HepG2 (cell line): ENCODE results near the gene SLC2A11. TPM values are rescaled to one million over a fixed set of nuclear protein-coding genes. Genes with fewer than 3 reads are reported as not detected.

ENCODE experiments used
- ATAC-seq: fragments of 200-7000 bp; cut with Tn5 transposase; 3 replicates; pipeline ENCODE4 v1.9.1; 2020; ENCODE audit warnings: mild to moderate bottlenecking, moderate library complexity
- BruUV-seq: library from RNA; stranded (reverse); fragments of 400-500 nt; replicated peaks from 2 replicates; lab custom pipeline; 2021; lab: Mats Ljungman, UMichigan
- CTCF ChIA-PET: fragments of 300-600 bp; formaldehyde crosslinking; extraction: SDS; loops from one replicate; lab custom pipeline; 2021; ENCODE audit warnings: low total read pairs, inconsistent platforms, low intra/inter-chr PET ratio; lab: Yijun Ruan, JAX
- POLR2A ChIA-PET: fragments of 350-600 bp; sonication (Branson Sonifier 250); formaldehyde crosslinking; loops from one replicate; lab custom pipeline; 2020; ENCODE audit warnings: antibody characterized with exemption, inconsistent platforms; lab: Yijun Ruan, JAX
- DNase-seq: peaks from one replicate; pipeline ENCODE4 v3.0.0-alpha.2; 2015; ENCODE audit warnings: low spot score
- FAIRE-seq: peaks from 3 replicates; lab custom pipeline; 2011; peaks lifted over from hg19 to GRCh38; lab: Jason Lieb, UNC
- H2AFZ ChIP-seq: one replicate; pipeline ENCODE4 v1.6.1; 2011; ENCODE audit warnings: low read length, inconsistent platforms
- H3K27ac ChIP-seq: fragments of 300-600 bp; 3 replicates; pipeline ENCODE4 v1.8.0; 2011; ENCODE audit warnings: mixed run types, mild to moderate bottlenecking, mixed read lengths, low read length, inconsistent platforms; ENCODE audit not compliant: insufficient read depth; ENCODE audit errors: extremely low read length
- H3K27me3 ChIP-seq, 2 experiments: fragments of 200-600 bp in 1 of 2; 2 replicates in 1 of 2; 3 replicates in 1 of 2; pipeline versions ENCODE4 v1.6.0 to v1.8.0; 2011; ENCODE audit warnings: low read length in 2 of 2, mild to moderate bottlenecking in 2 of 2, moderate library complexity in 2 of 2, inconsistent platforms in 1 of 2; ENCODE audit not compliant: insufficient read depth in 2 of 2, control insufficient read depth in 1 of 2
- H3K36me3 ChIP-seq, 2 experiments: fragments of 200-600 bp in 1 of 2; replicated peaks in 1 of 2; 2 replicates in 1 of 2; 3 replicates in 1 of 2; pipeline versions ENCODE4 v1.5.1 to v1.8.0; 2011; ENCODE audit warnings: low read length in 2 of 2, inconsistent platforms in 1 of 2; ENCODE audit not compliant: insufficient read depth in 2 of 2, control insufficient read depth in 1 of 2
- H3K4me1 ChIP-seq: 2 replicates; pipeline ENCODE4 v1.5.1; 2012; ENCODE audit warnings: low read length, inconsistent platforms; ENCODE audit not compliant: insufficient read depth
- H3K4me2 ChIP-seq: 2 replicates; pipeline ENCODE4 v1.6.0; 2011; ENCODE audit warnings: low read depth, low read length, inconsistent platforms
- H3K4me3 ChIP-seq, 3 experiments: fragments of 200-600 bp in 1 of 3; sonication (generic), shearing (Covaris generic) in 1 of 3; replicated peaks in 1 of 3; 2 replicates each; pipeline ENCODE4 v1.5.1; 2011 to 2016; ENCODE audit warnings: low read length in 3 of 3, inconsistent platforms in 2 of 3, low read depth in 2 of 3, mild to moderate bottlenecking in 2 of 3, control low read depth in 1 of 3, mixed read lengths in 1 of 3; ENCODE audit not compliant: insufficient read depth in 1 of 3
- H3K79me2 ChIP-seq: one replicate; pipeline ENCODE4 v1.6.1; 2011; ENCODE audit warnings: low read length, inconsistent platforms; ENCODE audit not compliant: insufficient read depth
- H3K9ac ChIP-seq: 2 replicates; pipeline ENCODE4 v1.6.0; 2011; ENCODE audit warnings: mild to moderate bottlenecking, low read depth, low read length, inconsistent platforms; ENCODE audit not compliant: insufficient read depth
- H3K9me3 ChIP-seq: 2 replicates; pipeline ENCODE4 v1.5.1; 2012; ENCODE audit warnings: mild to moderate bottlenecking, low read length
- H4K20me1 ChIP-seq: 2 replicates; pipeline ENCODE4 v1.6.0; 2011; ENCODE audit warnings: inconsistent platforms, mild to moderate bottlenecking, low read length, moderate library complexity; ENCODE audit not compliant: insufficient read depth
- BORCS8-MEF2B ChIP-seq: sonication (generic); formaldehyde crosslinking; IDR thresholded peaks from 2 replicates; pipeline ENCODE4 v1.8.0; 2022; ENCODE audit warnings: mild to moderate bottlenecking, missing genetic modification reagents
- ETV6 ChIP-seq: sonication (generic); formaldehyde crosslinking; conservative IDR thresholded peaks from 2 replicates; pipeline ENCODE4 v1.4.0; 2020; ENCODE audit warnings: missing genetic modification reagents
- IKZF4 ChIP-seq: sonication (generic); formaldehyde crosslinking; IDR thresholded peaks from 2 replicates; pipeline ENCODE4 v1.5.1; 2020; ENCODE audit warnings: borderline replicate concordance, mild to moderate bottlenecking, low read depth, missing genetic modification reagents; ENCODE audit errors: not compliant biosample characterization
- KDM5A ChIP-seq: fragments of 200-600 bp; sonication (generic); IDR thresholded peaks from 2 replicates; pipeline ENCODE4 v1.7.0; 2018; ENCODE audit warnings: antibody characterized with exemption, mild to moderate bottlenecking, low read length, borderline replicate concordance
- MIXL1 ChIP-seq: IDR thresholded peaks from 2 replicates; pipeline ENCODE4 v1.6.1; 2016
- NCOA1 ChIP-seq: sonication (generic); formaldehyde crosslinking; IDR thresholded peaks from 2 replicates; pipeline ENCODE4 v1.9.0; 2021; ENCODE audit warnings: missing genetic modification reagents
- NFKBIZ ChIP-seq: IDR thresholded peaks from 2 replicates; pipeline ENCODE4 v1.6.1; 2018; ENCODE audit warnings: missing genetic modification reagents, missing compliant biosample characterization
- NR2F2 ChIP-seq: IDR thresholded peaks from 2 replicates; pipeline ENCODE4 v1.6.1; 2012; ENCODE audit warnings: low read depth, inconsistent platforms, borderline replicate concordance
- RAD21 ChIP-seq: fragments of 450-650 bp; formaldehyde crosslinking; IDR thresholded peaks from 2 replicates; pipeline ENCODE4 v1.5.0; 2020; ENCODE audit warnings: mild to moderate bottlenecking
- ZNF841 ChIP-seq: sonication (generic); formaldehyde crosslinking; IDR thresholded peaks from 2 replicates; pipeline ENCODE4 v1.8.1; 2023; ENCODE audit warnings: missing genetic modification reagents, borderline replicate concordance
- ZSCAN21 ChIP-seq: sonication (generic); formaldehyde crosslinking; IDR thresholded peaks from 2 replicates; pipeline ENCODE4 v1.8.0; 2022; ENCODE audit warnings: mild to moderate bottlenecking, missing genetic modification reagents, moderate library complexity, borderline replicate concordance
- WGBS: methylation state at CpG from one replicate; pipeline ENCODE4 v1.1.6; 2017; ENCODE audit warnings: low lambda C conversion rate; 5-methylcytosine and 5-hydroxymethylcytosine counted together
- in situ Hi-C: cut with HindIII; loops from 2 replicates; pipeline ENCODE4 v1.10.0; 2017; ENCODE audit warnings: low pct_unique_long_range_greater_than_20kb; ENCODE audit not compliant: extremely low pct_ligation_motif_present
- intact Hi-C: fragments of 100-400 bp; cut with micrococcal nuclease; formaldehyde crosslinking; loops from one replicate; pipeline ENCODE4 v1.10.0; 2022; ENCODE audit not compliant: unreplicated experiment
- polyA plus RNA-seq, 8 experiments: library from polyadenylated mRNA; depleted of rRNA in 3 of 8; stranded (reverse) in 7 of 8; unstranded in 1 of 8; fragments of >200 nt; fragmentation: Illumina TruSeq in 4 of 8; extraction: Trizol in 4 of 8; gene quantifications; 2 replicates each; pipeline versions ENCODE4 v1.2.1 to v1.2.3, GENCODE V29; 2011 to 2016; ENCODE audit warnings: low read depth in 4 of 8, missing spikeins in 1 of 8, mixed read lengths in 1 of 8; ENCODE audit not compliant: insufficient read depth in 1 of 8
- total RNA-seq, 5 experiments: library from RNA; depleted of rRNA; stranded (reverse); fragments of >200 nt; fragmentation: Illumina TruSeq; extraction: Trizol; gene quantifications; 2 replicates each; pipeline ENCODE4 v1.2.3, GENCODE V29; 2016; ENCODE audit warnings: low read depth in 1 of 5
- TF ChIP-seq, protein P1 (sequence below): sonication (generic); formaldehyde crosslinking; IDR thresholded peaks from 2 replicates; pipeline ENCODE4 v1.4.0; 2020; ENCODE audit warnings: missing genetic modification reagents
- TF ChIP-seq, protein P2 (sequence below): sonication (generic); formaldehyde crosslinking; IDR thresholded peaks from 2 replicates; pipeline ENCODE4 v1.4.0; 2020; ENCODE audit warnings: missing genetic modification reagents

SLC2A11 gene
- total and polyA plus RNA-seq, 2 of the 13 experiments (the other 11 are each of a cell fraction or from before 2014, with no cell fraction given): 15.2 to 15.4 TPM

DNA sequence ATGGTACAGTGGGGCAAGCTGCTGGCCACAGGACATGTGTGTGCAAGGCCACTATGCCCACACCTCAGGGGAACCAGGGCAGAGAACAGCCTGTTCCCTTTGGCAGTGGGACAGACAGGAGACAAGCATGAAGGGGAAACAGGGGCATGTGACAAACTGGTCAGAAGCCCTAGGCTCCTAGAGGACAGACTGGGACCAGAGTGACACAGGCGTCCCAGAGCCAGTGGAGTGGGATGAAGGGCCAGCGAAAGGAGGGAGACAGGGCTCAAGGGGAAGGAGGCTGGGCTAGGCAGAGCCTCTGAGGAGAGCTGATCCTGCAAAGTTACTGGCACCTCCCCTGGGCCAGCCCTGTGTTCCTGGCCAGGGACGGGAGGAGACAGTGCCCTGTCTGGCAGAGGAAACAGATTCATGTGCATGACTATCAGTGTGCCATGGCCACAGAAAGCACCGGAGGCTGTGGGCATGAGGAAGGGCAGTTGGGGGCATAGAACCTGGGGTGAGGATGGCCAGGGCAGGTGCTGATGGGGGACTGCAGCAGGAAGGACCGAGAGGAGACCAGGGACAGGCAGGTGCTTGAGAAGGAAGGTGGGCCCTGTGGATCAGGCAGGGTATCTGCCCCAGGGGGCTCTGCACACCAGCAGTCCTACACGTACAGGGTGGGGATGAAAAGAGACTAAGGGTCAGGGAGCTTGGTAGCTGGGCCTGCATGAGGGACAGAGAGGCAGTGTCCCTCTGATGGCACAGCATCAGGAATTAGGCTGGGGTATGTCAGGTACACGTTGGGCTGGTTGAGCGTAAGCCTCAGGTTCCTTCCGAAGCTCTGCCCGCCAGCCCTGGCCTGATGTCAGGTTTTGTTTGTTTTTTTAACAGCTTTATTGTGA is 28.6 kb upstream of the SLC2A11 start (continued):
- TF ChIP-seq, protein P1, sequence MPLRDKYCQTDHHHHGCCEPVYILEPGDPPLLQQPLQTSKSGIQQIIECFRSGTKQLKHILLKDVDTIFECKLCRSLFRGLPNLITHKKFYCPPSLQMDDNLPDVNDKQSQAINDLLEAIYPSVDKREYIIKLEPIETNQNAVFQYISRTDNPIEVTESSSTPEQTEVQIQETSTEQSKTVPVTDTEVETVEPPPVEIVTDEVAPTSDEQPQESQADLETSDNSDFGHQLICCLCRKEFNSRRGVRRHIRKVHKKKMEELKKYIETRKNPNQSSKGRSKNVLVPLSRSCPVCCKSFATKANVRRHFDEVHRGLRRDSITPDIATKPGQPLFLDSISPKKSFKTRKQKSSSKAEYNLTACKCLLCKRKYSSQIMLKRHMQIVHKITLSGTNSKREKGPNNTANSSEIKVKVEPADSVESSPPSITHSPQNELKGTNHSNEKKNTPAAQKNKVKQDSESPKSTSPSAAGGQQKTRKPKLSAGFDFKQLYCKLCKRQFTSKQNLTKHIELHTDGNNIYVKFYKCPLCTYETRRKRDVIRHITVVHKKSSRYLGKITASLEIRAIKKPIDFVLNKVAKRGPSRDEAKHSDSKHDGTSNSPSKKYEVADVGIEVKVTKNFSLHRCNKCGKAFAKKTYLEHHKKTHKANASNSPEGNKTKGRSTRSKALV (CRISPR knock-in tag): no peak
- TF ChIP-seq KDM5A (no peak), ZNF841 (no peak)

DNA sequence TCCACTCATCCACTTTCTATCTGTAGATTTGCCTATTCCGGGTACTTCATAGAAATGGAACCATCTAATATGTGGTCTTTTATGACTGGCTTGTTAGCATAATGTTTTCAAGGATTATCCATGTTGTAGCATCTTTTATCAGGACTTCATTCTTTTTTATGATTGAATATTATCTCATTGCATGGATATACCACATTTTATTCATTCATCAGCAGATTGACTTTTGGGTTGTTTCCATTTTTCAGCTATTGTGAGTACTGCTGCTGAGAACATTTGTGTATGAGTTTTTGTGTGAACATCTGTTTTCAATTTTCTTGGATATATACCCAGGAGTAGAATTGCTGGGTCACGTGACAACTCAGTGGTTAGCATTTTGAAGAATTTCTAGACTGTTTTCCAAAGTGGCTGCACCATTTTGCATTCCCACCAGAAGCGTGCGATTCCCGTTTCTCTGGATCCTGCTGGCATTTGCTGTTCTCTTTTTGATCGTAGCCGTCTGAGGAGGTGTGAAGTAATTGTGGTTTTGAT is 27.8 kb upstream of the SLC2A11 start:
- H3K36me3 ChIP-seq: peaks cover 52 to 83% of the 10 kb centered on the region in 2 experiments; a peak in 4 of 5 replicates
- WGBS: 97% methylated on average over 7 of the region's 7 CpGs
- POLR2A ChIA-PET: no interaction called here

More for the DNA sequence above, 27.8 kb upstream of the SLC2A11 start:
- H3K9me3 ChIP-seq: no peaks in the 10 kb centered on the region
- no peak for DNase-seq
- in situ Hi-C loops (loop anchor here (25.0 kb wide), 1 partner anchor 218 kb away; no protein-coding TSS in a partner anchor), intact Hi-C loops (no loop called here)
- H3K4me2 ChIP-seq: no peak overlapping the region
- no peaks in the 10 kb centered on the region for H3K27me3 ChIP-seq
- no peaks in the 10 kb centered on the region for H3K79me2 ChIP-seq
- H4K20me1 ChIP-seq: no peaks in the 10 kb centered on the region
- TF ChIP-seq RAD21 (CRISPR knock-in tag) (no peak), NCOA1 (CRISPR knock-in tag) (no peak), ETV6 (no peak), IKZF4 (CRISPR knock-in tag) (no peak), MIXL1 (CRISPR knock-in tag) (no peak), BORCS8-MEF2B (CRISPR knock-in tag) (no peak), NFKBIZ (no peak), NR2F2 (no peak), ZSCAN21 (no peak)
- TF ChIP-seq, protein P2, sequence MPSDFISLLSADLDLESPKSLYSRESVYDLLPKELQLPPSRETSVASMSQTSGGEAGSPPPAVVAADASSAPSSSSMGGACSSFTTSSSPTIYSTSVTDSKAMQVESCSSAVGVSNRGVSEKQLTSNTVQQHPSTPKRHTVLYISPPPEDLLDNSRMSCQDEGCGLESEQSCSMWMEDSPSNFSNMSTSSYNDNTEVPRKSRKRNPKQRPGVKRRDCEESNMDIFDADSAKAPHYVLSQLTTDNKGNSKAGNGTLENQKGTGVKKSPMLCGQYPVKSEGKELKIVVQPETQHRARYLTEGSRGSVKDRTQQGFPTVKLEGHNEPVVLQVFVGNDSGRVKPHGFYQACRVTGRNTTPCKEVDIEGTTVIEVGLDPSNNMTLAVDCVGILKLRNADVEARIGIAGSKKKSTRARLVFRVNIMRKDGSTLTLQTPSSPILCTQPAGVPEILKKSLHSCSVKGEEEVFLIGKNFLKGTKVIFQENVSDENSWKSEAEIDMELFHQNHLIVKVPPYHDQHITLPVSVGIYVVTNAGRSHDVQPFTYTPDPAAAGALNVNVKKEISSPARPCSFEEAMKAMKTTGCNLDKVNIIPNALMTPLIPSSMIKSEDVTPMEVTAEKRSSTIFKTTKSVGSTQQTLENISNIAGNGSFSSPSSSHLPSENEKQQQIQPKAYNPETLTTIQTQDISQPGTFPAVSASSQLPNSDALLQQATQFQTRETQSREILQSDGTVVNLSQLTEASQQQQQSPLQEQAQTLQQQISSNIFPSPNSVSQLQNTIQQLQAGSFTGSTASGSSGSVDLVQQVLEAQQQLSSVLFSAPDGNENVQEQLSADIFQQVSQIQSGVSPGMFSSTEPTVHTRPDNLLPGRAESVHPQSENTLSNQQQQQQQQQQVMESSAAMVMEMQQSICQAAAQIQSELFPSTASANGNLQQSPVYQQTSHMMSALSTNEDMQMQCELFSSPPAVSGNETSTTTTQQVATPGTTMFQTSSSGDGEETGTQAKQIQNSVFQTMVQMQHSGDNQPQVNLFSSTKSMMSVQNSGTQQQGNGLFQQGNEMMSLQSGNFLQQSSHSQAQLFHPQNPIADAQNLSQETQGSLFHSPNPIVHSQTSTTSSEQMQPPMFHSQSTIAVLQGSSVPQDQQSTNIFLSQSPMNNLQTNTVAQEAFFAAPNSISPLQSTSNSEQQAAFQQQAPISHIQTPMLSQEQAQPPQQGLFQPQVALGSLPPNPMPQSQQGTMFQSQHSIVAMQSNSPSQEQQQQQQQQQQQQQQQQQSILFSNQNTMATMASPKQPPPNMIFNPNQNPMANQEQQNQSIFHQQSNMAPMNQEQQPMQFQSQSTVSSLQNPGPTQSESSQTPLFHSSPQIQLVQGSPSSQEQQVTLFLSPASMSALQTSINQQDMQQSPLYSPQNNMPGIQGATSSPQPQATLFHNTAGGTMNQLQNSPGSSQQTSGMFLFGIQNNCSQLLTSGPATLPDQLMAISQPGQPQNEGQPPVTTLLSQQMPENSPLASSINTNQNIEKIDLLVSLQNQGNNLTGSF (CRISPR knock-in tag): no peak
- no peak overlapping the region for H3K27ac ChIP-seq
- no peak for FAIRE-seq
- H3K9ac ChIP-seq: no peak overlapping the region
- H3K4me1 ChIP-seq: peaks cover 22% of the 10 kb centered on the region
- ATAC-seq: no peak
- CTCF ChIA-PET: no interaction called here
- no TSS peak for BruUV-seq
- no peak overlapping the region for H2AFZ ChIP-seq
- no peak overlapping the region for H3K4me3 ChIP-seq
